PC-3 (cell line): ENCODE results near the gene SFXN2. TPM values are rescaled to one million over a fixed set of nuclear protein-coding genes. Genes with fewer than 3 reads are reported as not detected.
A peak's percentile ranks its signal among the peaks of the same experiment; 100 is the strongest.

Source experiments
- ATAC-seq: fragments of 200-7000 bp; cut with Tn5 transposase; 2 replicates; pipeline ENCODE4 v1.9.1; 2020; ENCODE audit warnings: mild to moderate bottlenecking, moderate library complexity
- BruUV-seq: library from RNA; stranded (reverse); fragments of 400-500 nt; replicated peaks from 2 replicates; lab custom pipeline; 2021; lab: Mats Ljungman, UMichigan
- CTCF ChIA-PET: fragments of 300-600 bp; sonication (Branson Sonifier 250); formaldehyde crosslinking; loops from one replicate; lab custom pipeline; 2022; ENCODE audit warnings: antibody characterized with exemption; lab: Charles Lee
- POLR2A ChIA-PET: fragments of 300-600 bp; sonication (Branson Sonifier 250); formaldehyde crosslinking; loops from one replicate; lab custom pipeline; 2022; ENCODE audit warnings: antibody characterized with exemption; ENCODE audit not compliant: unreplicated experiment; lab: Charles Lee
- DNase-seq: peaks from one replicate; pipeline ENCODE4 v3.0.0-alpha.2; 2015
- H2AFZ ChIP-seq: fragments of 300-600 bp; sonication (generic); 2 replicates; pipeline ENCODE4 v1.6.0; 2016; ENCODE audit warnings: antibody characterized with exemption, low read length
- H3F3A ChIP-seq: fragments of 300-600 bp; sonication (generic); one replicate; pipeline ENCODE4 v1.6.0; 2017; ENCODE audit warnings: antibody characterized with exemption, low read length, control low read depth, mild to moderate bottlenecking; ENCODE audit not compliant: unreplicated experiment
- H3K27ac ChIP-seq: fragments of 300-600 bp; sonication (generic); 2 replicates; pipeline ENCODE4 v1.5.1; 2016; ENCODE audit warnings: mild to moderate bottlenecking, low read length
- H3K27me3 ChIP-seq: fragments of 300-600 bp; sonication (generic); 2 replicates; pipeline ENCODE4 v1.6.1; 2016; ENCODE audit warnings: low read length, mixed read lengths
- H3K36me3 ChIP-seq: fragments of 300-600 bp; sonication (generic); 2 replicates; pipeline ENCODE4 v1.6.1; 2016; ENCODE audit warnings: low read depth, mixed run types, low read length, mixed read lengths
- H3K4me1 ChIP-seq: fragments of 300-600 bp; sonication (generic); 2 replicates; pipeline ENCODE4 v1.5.1; 2016; ENCODE audit warnings: low read length; ENCODE audit not compliant: insufficient read depth
- H3K4me2 ChIP-seq: fragments of 300-600 bp; sonication (generic); 2 replicates; pipeline ENCODE4 v1.6.0; 2016; ENCODE audit warnings: low read length
- H3K4me3 ChIP-seq: fragments of 300-600 bp; sonication (generic); 2 replicates; pipeline ENCODE4 v1.5.1; 2016; ENCODE audit warnings: mild to moderate bottlenecking, low read length, mixed read lengths
- H3K79me2 ChIP-seq: fragments of 300-600 bp; sonication (generic); 2 replicates; pipeline ENCODE4 v1.6.1; 2017; ENCODE audit warnings: low read length, mixed read lengths
- H3K9ac ChIP-seq: fragments of 300-600 bp; sonication (generic); 2 replicates; pipeline ENCODE4 v1.6.0; 2016; ENCODE audit warnings: mild to moderate bottlenecking, low read length
- H3K9me2 ChIP-seq: fragments of 300-600 bp; sonication (generic); replicated peaks from 2 replicates; pipeline ENCODE4 v1.6.1; 2016; ENCODE audit warnings: mixed run types, low read length, mixed read lengths
- H3K9me3 ChIP-seq: fragments of 300-600 bp; sonication (generic); 2 replicates; pipeline ENCODE4 v1.6.1; 2016; ENCODE audit warnings: low read length, mixed read lengths
- H4K20me1 ChIP-seq: fragments of 300-600 bp; sonication (generic); 2 replicates; pipeline ENCODE4 v1.6.1; 2016; ENCODE audit warnings: low read length, mixed read lengths
- EZH2 ChIP-seq: fragments of 300-600 bp; sonication (generic); IDR thresholded peaks from one replicate; pipeline ENCODE4 v1.6.1; 2017; ENCODE audit warnings: antibody characterized with exemption, mild to moderate bottlenecking, low read length; ENCODE audit not compliant: unreplicated experiment
- EZH2phosphoT487 ChIP-seq: fragments of 300-600 bp; sonication (generic); IDR thresholded peaks from 2 replicates; pipeline ENCODE4 v1.6.1; 2018; ENCODE audit warnings: mild to moderate bottlenecking, antibody characterized with exemption, low read length, borderline replicate concordance
- intact Hi-C: fragments of 100-400 bp; cut with micrococcal nuclease; formaldehyde crosslinking; loops from 2 replicates; pipeline ENCODE4 v1.9.0; 2023
- total RNA-seq: library from RNA; depleted of rRNA; stranded (reverse); fragments of >200 nt; gene quantifications from 2 replicates; pipeline ENCODE4 v1.2.3, GENCODE V29; 2014
- TF ChIP-seq, protein P1 (sequence below): fragments of 300-600 bp; sonication (generic); conservative IDR thresholded peaks from 2 replicates; pipeline ENCODE4 v1.5.1; 2017; ENCODE audit warnings: antibody characterized with exemption, low read depth, mild to moderate bottlenecking, low read length

Gene SFXN2
- total RNA-seq, 1 experiment from 2014 or later, result 10.3 TPM

DNA sequence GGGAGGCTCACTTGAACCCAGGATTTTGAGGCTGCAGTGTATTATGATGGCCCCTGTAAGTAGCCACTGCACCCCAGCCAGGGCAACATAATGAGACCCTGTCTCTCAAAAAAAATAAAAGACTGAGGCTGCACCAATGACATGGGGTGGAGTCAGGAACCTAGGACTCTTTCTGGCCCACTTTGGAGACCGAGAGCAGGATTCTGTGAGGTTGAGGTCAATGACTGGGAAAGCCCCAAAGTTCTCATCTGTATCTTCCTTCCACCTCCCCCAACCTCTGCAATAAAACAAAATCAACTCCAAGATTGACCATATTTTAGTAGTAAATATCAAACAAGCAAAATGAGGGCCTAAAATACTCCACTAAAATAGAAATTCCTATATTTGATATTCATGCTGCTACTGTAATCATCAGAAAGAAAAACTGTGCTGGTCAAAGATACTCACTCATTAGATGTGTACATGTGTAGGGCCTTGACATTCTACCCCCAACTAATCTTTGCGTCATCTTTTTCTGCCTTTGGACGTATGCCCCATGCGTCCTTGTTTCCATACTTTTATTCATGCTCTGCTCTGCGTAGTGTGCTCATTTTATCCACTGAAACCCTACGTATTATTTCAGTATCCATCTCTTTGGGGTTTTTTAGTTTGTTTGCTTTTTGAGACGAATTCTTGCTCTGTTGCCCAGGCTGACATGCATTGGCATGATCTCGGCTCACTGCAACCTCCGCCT lies 53.2 kb downstream of the SFXN2 start:
- Histone ChIP-seq H3K36me3 (no peaks in the 10 kb centered on the region), H3K27ac (no peak overlapping the region), H3K79me2 (peaks cover 5% of the 10 kb centered on the region; the same call in 1 of the 2 replicates), H3K9ac (no peak overlapping the region), H3K4me1 (peaks cover 23% of the 10 kb centered on the region), H3K4me2 (no peak overlapping the region), H3F3A (no peaks in the 10 kb centered on the region), H3K9me2 (no peaks in the 10 kb centered on the region), H4K20me1 (no peaks in the 10 kb centered on the region), H2AFZ (no peak overlapping the region), H3K9me3 (no peaks in the 10 kb centered on the region), H3K27me3 (no peaks in the 10 kb centered on the region), H3K4me3 (no peak overlapping the region)
- TF ChIP-seq EZH2phosphoT487 (no peak), EZH2 (no peak)
- TF ChIP-seq, protein P1, sequence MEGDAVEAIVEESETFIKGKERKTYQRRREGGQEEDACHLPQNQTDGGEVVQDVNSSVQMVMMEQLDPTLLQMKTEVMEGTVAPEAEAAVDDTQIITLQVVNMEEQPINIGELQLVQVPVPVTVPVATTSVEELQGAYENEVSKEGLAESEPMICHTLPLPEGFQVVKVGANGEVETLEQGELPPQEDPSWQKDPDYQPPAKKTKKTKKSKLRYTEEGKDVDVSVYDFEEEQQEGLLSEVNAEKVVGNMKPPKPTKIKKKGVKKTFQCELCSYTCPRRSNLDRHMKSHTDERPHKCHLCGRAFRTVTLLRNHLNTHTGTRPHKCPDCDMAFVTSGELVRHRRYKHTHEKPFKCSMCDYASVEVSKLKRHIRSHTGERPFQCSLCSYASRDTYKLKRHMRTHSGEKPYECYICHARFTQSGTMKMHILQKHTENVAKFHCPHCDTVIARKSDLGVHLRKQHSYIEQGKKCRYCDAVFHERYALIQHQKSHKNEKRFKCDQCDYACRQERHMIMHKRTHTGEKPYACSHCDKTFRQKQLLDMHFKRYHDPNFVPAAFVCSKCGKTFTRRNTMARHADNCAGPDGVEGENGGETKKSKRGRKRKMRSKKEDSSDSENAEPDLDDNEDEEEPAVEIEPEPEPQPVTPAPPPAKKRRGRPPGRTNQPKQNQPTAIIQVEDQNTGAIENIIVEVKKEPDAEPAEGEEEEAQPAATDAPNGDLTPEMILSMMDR, result no peak
- no peak for ATAC-seq
- intact Hi-C loops, result no loop called here
- no TSS peak for BruUV-seq
- CTCF ChIA-PET, result no interaction called here
- DNase-seq, result no peak
- POLR2A ChIA-PET, result no interaction called here

GRCh38 chr10:102769375-102770107 lies 55.1 kb downstream of the SFXN2 start:
- intact Hi-C loops, result loop anchor here (1.0 kb wide), 1 partner anchor 16 kb away; no protein-coding TSS in a partner anchor
- Histone ChIP-seq H3K4me3 (no peak overlapping the region), H3K27ac (peak overlapping the region; percentile 90), H3K4me1 (peaks cover 18% of the 10 kb centered on the region), H3K9ac (peak overlapping the region; percentile 51), H3K79me2 (peaks cover 5% of the 10 kb centered on the region; the same call in 1 of the 2 replicates), H2AFZ (no peak overlapping the region), H3K27me3 (no peaks in the 10 kb centered on the region), H3K4me2 (peak overlapping the region; percentile 33), H3F3A (no peaks in the 10 kb centered on the region), H3K9me2 (no peaks in the 10 kb centered on the region), H3K36me3 (no peaks in the 10 kb centered on the region), H4K20me1 (no peaks in the 10 kb centered on the region), H3K9me3 (no peaks in the 10 kb centered on the region)
- ATAC-seq (peak; percentile 92), DNase-seq (peak; percentile 85)
- ChIA-PET POLR2A (interaction anchor here (0.5 to 0.6 kb wide), 4 partner anchors 79 to 627 kb away, joined by 4 to 8 read pairs (median 6); partner anchors contain the start of genes C10orf95 and PDCD11), CTCF (no interaction called here)
- TF ChIP-seq EZH2 (no peak), EZH2phosphoT487 (no peak)
- TF ChIP-seq, protein P1, result no peak
- BruUV-seq, result TSS peak; percentile 93
